Tibial nerve (tissue), 4 donors: ENCODE measurements around the gene EHD2. TPM values are rescaled to one million over a fixed set of nuclear protein-coding genes. Genes with fewer than 3 reads are reported as not detected.

Experiments
- DNase-seq, 2 donors: peaks; one replicate each; pipeline ENCODE4 v3.0.0-alpha.2; 2019; ENCODE audit warnings: low spot score in 2 of 2
- H3K27ac ChIP-seq, 4 donors: fragments of 200-600 bp; sonication (generic) in 3 of 4; one replicate each; pipeline ENCODE4 v1.5.1; 2017 to 2019; ENCODE audit warnings: mild to moderate bottlenecking in 1 of 4
- H3K27me3 ChIP-seq, 2 donors: fragments of 200-600 bp; sonication (generic) in 1 of 2; one replicate each; pipeline versions ENCODE4 v1.5.1 to v1.6.0; 2017 to 2019
- H3K36me3 ChIP-seq, 3 donors: fragments of 200-600 bp; sonication (generic); one replicate each; pipeline ENCODE4 v1.5.1; 2018 to 2019
- H3K4me1 ChIP-seq, 4 donors: fragments of 200-600 bp; sonication (generic) in 3 of 4; one replicate each; pipeline ENCODE4 v1.5.1; 2017 to 2019
- H3K4me3 ChIP-seq, 4 donors: fragments of 200-600 bp; sonication (generic) in 3 of 4; one replicate each; pipeline ENCODE4 v1.5.1; 2017 to 2019; ENCODE audit warnings: mild to moderate bottlenecking in 1 of 4, moderate library complexity in 1 of 4
- H3K9me3 ChIP-seq, 4 donors: fragments of 200-600 bp; sonication (generic) in 3 of 4; one replicate each; pipeline ENCODE4 v1.5.1; 2017 to 2019
- CTCF ChIP-seq, 5 experiments: fragments of 200-600 bp in 3 of 5; fragments of 450-650 bp in 2 of 5; sonication (generic) in 3 of 5; IDR thresholded peaks; one replicate each; pipeline ENCODE4 v1.5.1; 2016 to 2019; ENCODE audit warnings: antibody characterized with exemption in 5 of 5, mild to moderate bottlenecking in 3 of 5, moderate library complexity in 2 of 5
- EP300 ChIP-seq, 2 donors: sonication (generic); formaldehyde crosslinking; IDR thresholded peaks; one replicate each; pipeline ENCODE4 v1.6.1; 2017; ENCODE audit warnings: antibody characterized with exemption in 2 of 2, mild to moderate bottlenecking in 1 of 2
- POLR2A ChIP-seq, 2 donors: fragments of 450-650 bp; IDR thresholded peaks; one replicate each; pipeline ENCODE4 v1.6.1; 2017; ENCODE audit warnings: antibody characterized with exemption in 2 of 2, mild to moderate bottlenecking in 2 of 2, moderate library complexity in 2 of 2
- WGBS, 2 donors: methylation state at CpG; one replicate each; pipeline ENCODE4 v1.1.5; 2018; 5-methylcytosine and 5-hydroxymethylcytosine counted together
- total RNA-seq, 4 donors: library from RNA; depleted of rRNA; stranded (reverse); fragments of >200 nt; gene quantifications; one replicate each; pipeline ENCODE4 v1.1.0, GENCODE V29; 2016

Gene EHD2
- total RNA-seq, 4 donors from 2014 or later = 128 to 196 (median 159) TPM

DNA sequence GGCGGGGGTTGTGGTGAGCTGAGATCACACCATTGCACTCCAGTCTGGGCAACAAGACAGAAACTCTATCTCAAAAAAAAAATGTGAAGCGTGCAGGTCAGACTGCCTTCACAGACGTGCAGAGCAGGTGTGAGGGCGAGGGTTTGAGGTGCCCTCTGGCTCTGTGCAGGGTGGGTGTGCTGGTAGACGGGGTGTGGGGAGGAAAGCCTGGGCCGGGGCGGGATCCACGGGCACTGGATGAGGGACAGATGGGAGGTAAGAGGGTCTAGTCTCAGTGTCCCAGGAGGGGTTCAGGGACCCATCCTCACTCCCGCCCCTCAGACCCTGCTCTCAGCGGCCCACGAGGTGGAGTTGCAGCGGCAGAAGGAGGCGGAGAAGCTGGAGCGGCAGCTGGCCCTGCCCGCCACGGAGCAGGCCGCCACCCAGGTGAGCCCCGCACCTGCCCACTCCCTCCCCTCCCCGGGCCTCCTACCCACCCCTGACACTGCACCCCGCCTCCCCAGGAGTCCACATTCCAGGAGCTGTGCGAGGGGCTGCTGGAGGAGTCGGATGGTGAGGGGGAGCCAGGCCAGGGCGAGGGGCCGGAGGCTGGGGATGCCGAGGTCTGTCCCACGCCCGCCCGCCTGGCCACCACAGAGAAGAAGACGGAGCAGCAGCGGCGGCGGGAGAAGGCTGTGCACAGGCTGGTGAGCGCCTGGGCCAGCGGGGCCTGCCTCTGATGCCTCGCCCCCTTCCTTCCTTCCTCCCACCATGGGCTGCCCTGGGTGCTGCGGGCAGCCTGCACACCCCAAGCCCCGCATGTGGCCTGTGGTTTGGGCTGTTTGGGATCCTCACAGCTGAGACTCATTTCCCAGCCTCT is 41.2 kb downstream of the EHD2 start:
- Histone ChIP-seq H3K36me3 (peaks cover 14 to 100% (median 84%) of the 10 kb centered on the region in 3 donors), H3K4me1 (no peaks in the 10 kb centered on the region), H3K27me3 (no peaks in the 10 kb centered on the region), H3K9me3 (no peaks in the 10 kb centered on the region), H3K4me3 (no peak overlapping the region), H3K27ac (no peak overlapping the region)
- DNase-seq = no peak
- 89 to 94% methylated on average over 34 to 36 of the region's 37 CpGs for WGBS, 2 donors
- TF ChIP-seq POLR2A (IDR thresholded peaks at IDR 0.05) = no peak
- TF ChIP-seq CTCF (IDR thresholded peaks at IDR 0.05) = no peak
- no peak for TF ChIP-seq EP300 (IDR thresholded peaks at IDR 0.05)

DNA sequence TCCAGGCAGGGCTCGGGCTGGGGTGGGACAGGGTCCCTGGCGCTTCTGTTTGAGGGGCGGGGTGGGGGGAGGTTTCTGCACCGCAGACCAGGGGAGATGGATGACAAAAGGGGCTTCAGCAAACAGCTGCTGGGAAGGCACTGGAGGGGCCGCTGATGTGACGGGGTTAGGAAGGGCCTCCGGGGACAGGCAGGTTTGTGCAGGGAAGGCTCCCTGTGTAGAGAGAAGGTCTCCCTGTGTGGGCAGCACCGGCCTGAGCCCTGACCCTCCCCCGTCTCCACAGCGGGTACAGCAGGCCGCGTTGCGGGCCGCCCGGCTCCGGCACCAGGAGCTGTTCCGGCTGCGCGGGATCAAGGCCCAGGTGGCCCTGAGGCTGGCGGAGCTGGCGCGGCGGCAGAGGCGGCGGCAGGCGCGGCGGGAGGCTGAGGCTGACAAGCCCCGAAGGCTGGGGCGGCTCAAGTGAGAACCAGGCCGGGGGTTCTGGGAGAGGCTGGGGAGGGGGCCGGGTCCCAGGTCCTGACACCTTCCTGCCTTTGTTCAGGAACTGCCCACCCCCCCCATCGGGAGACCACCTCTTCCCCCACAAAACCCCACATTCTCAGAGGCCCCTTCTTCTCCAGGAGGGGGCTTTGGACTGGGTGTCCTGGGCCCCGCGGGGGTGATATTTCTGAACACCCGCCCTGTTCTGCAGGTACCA is 42.0 kb downstream of the EHD2 start:
- Histone ChIP-seq H3K27ac (no peak overlapping the region), H3K4me3 (no peak overlapping the region), H3K9me3 (no peaks in the 10 kb centered on the region), H3K27me3 (no peaks in the 10 kb centered on the region), H3K36me3 (peaks cover 14 to 100% (median 76%) of the 10 kb centered on the region in 3 donors), H3K4me1 (no peaks in the 10 kb centered on the region)
- no peak for TF ChIP-seq POLR2A (IDR thresholded peaks at IDR 0.05)
- no peak for TF ChIP-seq EP300 (IDR thresholded peaks at IDR 0.05)
- TF ChIP-seq CTCF (IDR thresholded peaks at IDR 0.05) = no peak
- 87 to 88% methylated on average over 33 to 36 of the region's 36 CpGs for WGBS, 2 donors
- DNase-seq = no peak

DNA sequence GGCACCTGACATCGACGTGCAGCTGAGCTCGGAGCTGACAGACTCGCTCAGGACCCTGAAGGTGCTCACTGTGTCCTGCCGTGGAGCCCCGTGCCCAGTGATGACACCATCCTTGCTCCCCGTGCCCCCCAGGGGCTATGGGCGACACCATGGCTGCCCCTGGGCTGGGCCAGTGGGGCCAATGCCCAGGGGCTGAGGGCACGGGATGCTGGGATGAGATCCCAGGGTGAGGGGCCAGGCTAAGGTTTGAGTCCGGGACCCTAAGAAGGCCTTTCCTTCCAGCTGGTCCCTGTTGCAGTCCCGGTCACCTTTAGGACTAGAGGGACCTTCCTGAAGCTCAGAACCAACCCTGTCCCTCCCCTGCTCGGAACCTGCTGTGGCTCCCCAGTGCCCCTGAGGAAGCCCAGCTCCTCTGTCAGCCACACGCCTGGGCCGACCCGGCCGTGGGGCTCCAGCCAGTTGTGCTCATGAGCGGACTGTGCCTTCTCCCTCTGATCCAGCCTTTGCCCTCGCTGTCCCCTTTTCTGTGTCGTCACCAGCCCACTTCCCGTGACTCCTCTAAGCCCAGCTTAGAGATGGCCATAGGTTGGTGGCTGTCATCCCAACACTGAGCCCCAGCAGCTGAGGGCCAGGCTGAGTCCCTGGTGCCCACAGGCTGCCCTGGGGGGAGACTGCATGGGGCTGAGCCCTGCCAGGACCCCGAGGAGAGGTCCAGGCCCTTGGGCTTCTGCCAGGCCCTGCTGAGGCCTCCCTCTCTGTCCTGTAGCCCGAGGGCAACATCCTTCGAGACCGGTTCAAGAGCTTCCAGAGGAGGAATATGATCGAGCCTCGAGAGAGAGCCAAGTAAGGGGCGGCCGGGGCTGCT is 42.8 kb downstream of the EHD2 start:
- Histone ChIP-seq H3K27ac (no peak overlapping the region), H3K4me3 (no peak overlapping the region), H3K36me3 (peaks cover 10 to 96% (median 68%) of the 10 kb centered on the region in 3 donors), H3K27me3 (no peaks in the 10 kb centered on the region), H3K4me1 (no peaks in the 10 kb centered on the region), H3K9me3 (no peaks in the 10 kb centered on the region)
- 87 to 93% methylated on average over 15 to 28 of the region's 28 CpGs for whole genome bisulfite sequencing, 2 donors
- TF ChIP-seq CTCF (IDR thresholded peaks at IDR 0.05) (no peak), EP300 (IDR thresholded peaks at IDR 0.05) (no peak)
- no peak for DNase-seq

DNA sequence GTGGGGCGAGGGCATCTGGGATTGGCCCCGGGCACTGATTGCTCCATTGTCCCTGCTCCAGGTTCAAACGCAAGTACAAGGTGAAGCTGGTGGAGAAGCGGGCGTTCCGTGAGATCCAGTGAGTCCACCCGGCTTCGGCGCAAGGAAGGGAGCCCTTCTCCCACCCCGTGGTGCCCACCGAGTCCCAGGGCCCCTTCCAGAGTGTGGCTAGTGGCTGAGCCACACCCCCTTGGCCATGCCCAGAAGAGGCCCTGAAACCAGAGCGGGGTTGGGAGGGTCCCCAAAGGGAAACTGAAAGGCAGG is 43.4 kb downstream of the EHD2 start:
- 93 to 100% methylated on average over 3 to 12 of the region's 12 CpGs for WGBS, 2 donors
- peaks cover 10 to 90% (median 63%) of the 10 kb centered on the region in 3 donors for H3K36me3 ChIP-seq

More for the DNA sequence above, 43.4 kb downstream of the EHD2 start:
- Histone ChIP-seq H3K27me3 (no peaks in the 10 kb centered on the region), H3K4me1 (no peaks in the 10 kb centered on the region), H3K4me3 (no peak overlapping the region), H3K9me3 (no peaks in the 10 kb centered on the region), H3K27ac (peak overlapping the region in 1 of 4 donors; percentile 34)
- DNase-seq = no peak
- TF ChIP-seq EP300 (IDR thresholded peaks at IDR 0.05) (no peak), POLR2A (IDR thresholded peaks at IDR 0.05) (no peak), CTCF (IDR thresholded peaks at IDR 0.05) (no peak)
